Astrocyte (in vitro differentiated cells and primary cell): ENCODE measurements around the gene MLIP.

ENCODE experiments used
- EZH2 ChIP-seq: IDR thresholded peaks from 2 replicates; pipeline ENCODE4 v1.6.1; 2012; ENCODE audit warnings: mild to moderate bottlenecking, low read length, inconsistent platforms; ENCODE audit not compliant: insufficient read depth
- TF ChIP-seq, protein P1 (sequence below): IDR thresholded peaks from 2 replicates; pipeline ENCODE4 v1.5.1; 2011; ENCODE audit warnings: low read depth, mild to moderate bottlenecking, inconsistent platforms, low read length, moderate library complexity; ENCODE audit not compliant: insufficient read depth

DNA sequence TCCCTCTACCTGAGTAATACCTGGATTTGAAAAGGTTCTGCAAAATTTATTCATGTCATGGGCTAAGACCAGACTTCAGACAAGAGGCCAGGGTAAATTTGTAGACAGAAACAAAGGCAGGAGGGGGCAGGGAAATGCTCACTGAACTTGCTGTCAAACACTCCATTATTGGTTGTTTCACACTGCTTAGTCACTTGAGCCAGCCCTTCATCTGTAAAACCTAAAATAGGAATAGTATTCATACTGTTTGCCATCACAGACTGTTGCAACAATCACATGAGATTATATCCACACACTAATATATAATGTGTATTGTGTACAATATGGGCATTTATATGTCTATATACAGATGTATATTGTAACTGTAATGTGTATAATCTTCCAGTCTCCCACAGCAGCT lies 190.5 kb downstream of the MLIP start:
- TF ChIP-seq, protein P1, sequence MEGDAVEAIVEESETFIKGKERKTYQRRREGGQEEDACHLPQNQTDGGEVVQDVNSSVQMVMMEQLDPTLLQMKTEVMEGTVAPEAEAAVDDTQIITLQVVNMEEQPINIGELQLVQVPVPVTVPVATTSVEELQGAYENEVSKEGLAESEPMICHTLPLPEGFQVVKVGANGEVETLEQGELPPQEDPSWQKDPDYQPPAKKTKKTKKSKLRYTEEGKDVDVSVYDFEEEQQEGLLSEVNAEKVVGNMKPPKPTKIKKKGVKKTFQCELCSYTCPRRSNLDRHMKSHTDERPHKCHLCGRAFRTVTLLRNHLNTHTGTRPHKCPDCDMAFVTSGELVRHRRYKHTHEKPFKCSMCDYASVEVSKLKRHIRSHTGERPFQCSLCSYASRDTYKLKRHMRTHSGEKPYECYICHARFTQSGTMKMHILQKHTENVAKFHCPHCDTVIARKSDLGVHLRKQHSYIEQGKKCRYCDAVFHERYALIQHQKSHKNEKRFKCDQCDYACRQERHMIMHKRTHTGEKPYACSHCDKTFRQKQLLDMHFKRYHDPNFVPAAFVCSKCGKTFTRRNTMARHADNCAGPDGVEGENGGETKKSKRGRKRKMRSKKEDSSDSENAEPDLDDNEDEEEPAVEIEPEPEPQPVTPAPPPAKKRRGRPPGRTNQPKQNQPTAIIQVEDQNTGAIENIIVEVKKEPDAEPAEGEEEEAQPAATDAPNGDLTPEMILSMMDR: no peak
- no peak for TF ChIP-seq EZH2
